H9 (cell line): ENCODE measurements around the gene BTLA. TPM values are rescaled to one million over a fixed set of nuclear protein-coding genes. Genes with fewer than 3 reads are reported as not detected.

Experiments
- DNase-seq: peaks from one replicate; pipeline ENCODE4 v3.0.0-alpha.2; 2017
- H2AFZ ChIP-seq: one replicate; pipeline ENCODE4 v1.6.1; 2013; ENCODE audit warnings: mild to moderate bottlenecking, low read length, control low read depth, moderate library complexity
- H2AK5ac ChIP-seq: 2 replicates; pipeline ENCODE4 v1.6.1; 2013; ENCODE audit warnings: low read length, control low read depth, mixed read lengths; ENCODE audit not compliant: insufficient read length
- H2BK120ac ChIP-seq: one replicate; pipeline ENCODE4 v1.6.1; 2013; ENCODE audit warnings: low read depth, mild to moderate bottlenecking, low read length, control low read depth, inconsistent platforms; ENCODE audit not compliant: poor library complexity, severe bottlenecking
- H2BK12ac ChIP-seq: 2 replicates; pipeline ENCODE4 v1.6.1; 2013; ENCODE audit warnings: low read length, control low read depth, mixed read lengths, low read depth; ENCODE audit not compliant: insufficient read length
- H2BK15ac ChIP-seq: 2 replicates; pipeline ENCODE4 v1.6.1; 2013; ENCODE audit warnings: low read depth, low read length, control low read depth
- H2BK20ac ChIP-seq: one replicate; pipeline ENCODE4 v1.6.1; 2013; ENCODE audit warnings: low read depth, mild to moderate bottlenecking, low read length, control low read depth, inconsistent platforms; ENCODE audit not compliant: poor library complexity, severe bottlenecking
- H2BK5ac ChIP-seq: 2 replicates; pipeline ENCODE4 v1.6.1; 2013; ENCODE audit warnings: low read length, control low read depth, mixed read lengths; ENCODE audit not compliant: insufficient read length
- H3K14ac ChIP-seq: 2 replicates; pipeline ENCODE4 v1.6.1; 2013; ENCODE audit warnings: low read length, control low read depth; ENCODE audit not compliant: insufficient read depth
- H3K18ac ChIP-seq: 2 replicates; pipeline ENCODE4 v1.6.1; 2013; ENCODE audit warnings: low read depth, mild to moderate bottlenecking, mixed read lengths, low read length, control low read depth; ENCODE audit not compliant: insufficient read length
- H3K23ac ChIP-seq: 2 replicates; pipeline ENCODE4 v1.6.1; 2013; ENCODE audit warnings: low read length, control low read depth, mixed read lengths, low read depth; ENCODE audit not compliant: insufficient read length
- H3K23me2 ChIP-seq: 2 replicates; pipeline ENCODE4 v1.6.1; 2013; ENCODE audit warnings: low read depth, mild to moderate bottlenecking, mixed read lengths, low read length, control low read depth; ENCODE audit not compliant: insufficient read length, poor library complexity, severe bottlenecking
- H3K27ac ChIP-seq: 2 replicates; pipeline ENCODE4 v1.5.1; 2013; ENCODE audit warnings: low read length, control low read depth, mixed read lengths, low read depth; ENCODE audit not compliant: insufficient read length
- H3K27me3 ChIP-seq: 2 replicates; pipeline ENCODE4 v1.6.1; 2013; ENCODE audit warnings: low read length, control low read depth, inconsistent platforms; ENCODE audit not compliant: insufficient read depth
- H3K4ac ChIP-seq: 2 replicates; pipeline ENCODE4 v1.6.1; 2013; ENCODE audit warnings: low read depth, mild to moderate bottlenecking, control low read depth, inconsistent platforms, low read length, moderate library complexity
- H3K4me1 ChIP-seq: 2 replicates; pipeline ENCODE4 v1.6.1; 2013; ENCODE audit warnings: low read length, control low read depth, inconsistent platforms; ENCODE audit not compliant: insufficient read depth
- H3K4me2 ChIP-seq: 2 replicates; pipeline ENCODE4 v1.6.1; 2013; ENCODE audit warnings: low read length, control low read depth, mixed read lengths; ENCODE audit not compliant: insufficient read length, insufficient read depth
- H3K56ac ChIP-seq: 2 replicates; pipeline ENCODE4 v1.6.1; 2013; ENCODE audit warnings: low read depth, mild to moderate bottlenecking, mixed read lengths, low read length, control low read depth; ENCODE audit not compliant: insufficient read length
- H3K79me1 ChIP-seq: 2 replicates; pipeline ENCODE4 v1.6.1; 2013; ENCODE audit warnings: low read depth, mild to moderate bottlenecking, moderate library complexity, low read length, control low read depth, inconsistent platforms; ENCODE audit not compliant: insufficient read depth, poor library complexity, severe bottlenecking
- H3K79me2 ChIP-seq: 2 replicates; pipeline ENCODE4 v1.6.1; 2013; ENCODE audit warnings: low read length, control low read depth, inconsistent platforms; ENCODE audit not compliant: insufficient read depth
- H3K9ac ChIP-seq: 2 replicates; pipeline ENCODE4 v1.6.1; 2013; ENCODE audit warnings: low read length, control low read depth, mixed read lengths; ENCODE audit not compliant: insufficient read length; ENCODE audit errors: extremely low read depth
- H3K9me3 ChIP-seq: one replicate; pipeline ENCODE4 v1.6.1; 2013; ENCODE audit warnings: low read depth, low read length, inconsistent platforms; ENCODE audit not compliant: control insufficient read depth
- H3T11ph ChIP-seq: one replicate; pipeline ENCODE4 v1.6.1; 2013; ENCODE audit warnings: mild to moderate bottlenecking, low read length, control low read depth, inconsistent platforms
- H4K20me1 ChIP-seq: one replicate; pipeline ENCODE4 v1.6.1; 2013; ENCODE audit not compliant: control insufficient read depth, insufficient read length, insufficient read depth
- H4K5ac ChIP-seq: 2 replicates; pipeline ENCODE4 v1.6.1; 2013; ENCODE audit warnings: low read depth, mild to moderate bottlenecking, mixed read lengths, low read length, control low read depth; ENCODE audit not compliant: insufficient read length
- H4K8ac ChIP-seq: replicated peaks from 2 replicates; pipeline ENCODE4 v1.6.1; 2013; ENCODE audit warnings: low read length, control low read depth, mixed read lengths, low read depth; ENCODE audit not compliant: insufficient read length
- H4K91ac ChIP-seq: 2 replicates; pipeline ENCODE4 v1.6.1; 2013; ENCODE audit warnings: low read depth, mild to moderate bottlenecking, moderate library complexity, mixed read lengths, low read length, control low read depth; ENCODE audit not compliant: insufficient read length
- H3K27ac Mint-ChIP-seq, 3 experiments: 2 replicates in 2 of 3; 3 replicates in 1 of 3; pipeline ENCODE4 v1.8.0; 2020 to 2021; ENCODE audit warnings: mixed read lengths in 3 of 3, mild to moderate bottlenecking in 1 of 3, moderate library complexity in 1 of 3
- H3K27me3 Mint-ChIP-seq: 2 replicates; pipeline ENCODE4 v1.8.0; 2021; ENCODE audit warnings: low read depth, mild to moderate bottlenecking, moderate library complexity, mixed read lengths
- H3K36me3 Mint-ChIP-seq, 3 experiments: 2 replicates in 2 of 3; 3 replicates in 1 of 3; pipeline ENCODE4 v1.8.0; 2020 to 2021; ENCODE audit warnings: low read depth in 3 of 3, mixed read lengths in 3 of 3; ENCODE audit not compliant: insufficient read depth in 1 of 3
- H3K4me1 Mint-ChIP-seq, 2 experiments: 2 replicates each; pipeline ENCODE4 v1.8.0; 2020; ENCODE audit warnings: mixed read lengths in 2 of 2
- H3K4me3 Mint-ChIP-seq, 2 experiments: 2 replicates in 1 of 2; 3 replicates in 1 of 2; pipeline ENCODE4 v1.8.0; 2020 to 2021; ENCODE audit warnings: mild to moderate bottlenecking in 2 of 2, mixed read lengths in 2 of 2, moderate library complexity in 1 of 2
- H3K9me3 Mint-ChIP-seq, 2 experiments: 2 replicates in 1 of 2; 3 replicates in 1 of 2; pipeline ENCODE4 v1.8.0; 2020; ENCODE audit warnings: mild to moderate bottlenecking in 2 of 2, mixed read lengths in 2 of 2, moderate library complexity in 1 of 2
- CTCF ChIP-seq: fragments of 200-600 bp; sonication (generic); conservative IDR thresholded peaks from 3 replicates; pipeline ENCODE4 v1.8.0; 2021; ENCODE audit warnings: antibody characterized with exemption, mild to moderate bottlenecking
- WGBS: extraction: QIAGEN DNeasy Blood & Tissue Kit; methylation state at CpG from one replicate; pipeline ENCODE4 v1.1.7; 2013; ENCODE audit warnings: missing lambda C conversion rate, low lambda C conversion rate, mixed read lengths; ENCODE audit not compliant: insufficient read length; ENCODE audit errors: extremely low coverage; 5-methylcytosine and 5-hydroxymethylcytosine counted together
- total RNA-seq: library from RNA; stranded (reverse); gene quantifications from 2 replicates; pipeline ENCODE4 v1.2.1, GENCODE V29; 2021

The BTLA gene
- total RNA-seq, 1 experiment from 2014 or later, result not detected

- H2AK5ac ChIP-seq, result no peak overlapping the region
- Mint-ChIP-seq H3K9me3 (peaks cover 0 to 7% of the 10 kb centered on the region in 2 experiments; a peak in 2 of 5 replicates), H3K27ac (no peak overlapping the region), H3K27me3 (no peaks in the 10 kb centered on the region), H3K4me1 (no peaks in the 10 kb centered on the region), H3K4me3 (no peak overlapping the region), H3K36me3 (peaks cover 0 to 6% (median 0%) of the 10 kb centered on the region in 3 experiments; a peak in 1 of 7 replicates)
- H4K5ac ChIP-seq, result no peak overlapping the region
- H3K23me2 ChIP-seq, result no peaks in the 10 kb centered on the region
- H2AFZ ChIP-seq, result no peak overlapping the region
- no peak overlapping the region for H2BK120ac ChIP-seq
- no peaks in the 10 kb centered on the region for H3K9me3 ChIP-seq
- H3K4me2 ChIP-seq, result no peak overlapping the region
- no peak overlapping the region for H3K56ac ChIP-seq
- no peak overlapping the region for H4K8ac ChIP-seq
- no peaks in the 10 kb centered on the region for H3K79me1 ChIP-seq
- no peak overlapping the region for H3T11ph ChIP-seq
- H4K91ac ChIP-seq, result no peak overlapping the region
- no peak for DNase-seq
- no peak overlapping the region for H3K23ac ChIP-seq
- no peak overlapping the region for H3K4ac ChIP-seq
- H3K4me1 ChIP-seq, result no peaks in the 10 kb centered on the region
- no peaks in the 10 kb centered on the region for H4K20me1 ChIP-seq
- no peak overlapping the region for H3K14ac ChIP-seq
- H3K27ac ChIP-seq, result no peak overlapping the region
- no peak overlapping the region for H2BK5ac ChIP-seq
- no CpG with 5 or more reads among the region's 4 CpGs for whole genome bisulfite sequencing
- TF ChIP-seq CTCF, result no peak
- H2BK15ac ChIP-seq, result no peak overlapping the region
- no peak overlapping the region for H3K9ac ChIP-seq
- no peak overlapping the region for H2BK12ac ChIP-seq
- H3K79me2 ChIP-seq, result no peaks in the 10 kb centered on the region
- H3K18ac ChIP-seq, result no peak overlapping the region
- no peaks in the 10 kb centered on the region for H3K27me3 ChIP-seq
- H2BK20ac ChIP-seq, result no peak overlapping the region
These were observed 9.4 kb downstream of the BTLA start for GRCh38 chr3:112489674-112490479.
